Measurements from ENCODE around the gene ZMYND10.

ZMYND10 gene

DNA sequence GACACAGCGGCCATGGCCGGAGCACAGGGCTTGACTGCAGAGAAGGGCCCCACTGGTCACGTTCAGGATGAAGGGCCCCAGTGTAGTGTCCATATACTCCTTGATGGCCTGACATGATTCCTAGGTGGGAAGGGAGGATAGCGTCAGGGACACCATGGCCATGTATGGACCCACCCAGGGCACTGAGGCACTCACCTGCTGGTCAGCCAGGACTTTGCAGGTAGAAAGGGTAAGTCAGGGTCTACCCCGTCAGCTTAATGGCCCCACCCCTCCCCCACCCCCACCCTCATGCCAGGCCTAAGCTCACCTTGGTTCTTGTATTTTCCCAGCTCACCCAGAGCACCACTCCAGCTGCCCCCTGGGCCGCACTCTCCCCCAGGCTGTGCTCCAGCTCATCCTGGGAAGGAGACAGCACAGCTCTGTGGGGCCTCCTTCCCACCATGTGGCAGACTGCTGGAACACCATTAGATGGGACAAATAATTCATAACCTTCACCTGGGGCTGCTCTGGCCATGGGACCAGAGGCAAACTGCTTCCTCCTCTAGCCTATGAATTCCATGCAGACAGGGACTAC, 44.8 kb downstream of the ZMYND10 start:
- DNase-seq, result no peak

DNA sequence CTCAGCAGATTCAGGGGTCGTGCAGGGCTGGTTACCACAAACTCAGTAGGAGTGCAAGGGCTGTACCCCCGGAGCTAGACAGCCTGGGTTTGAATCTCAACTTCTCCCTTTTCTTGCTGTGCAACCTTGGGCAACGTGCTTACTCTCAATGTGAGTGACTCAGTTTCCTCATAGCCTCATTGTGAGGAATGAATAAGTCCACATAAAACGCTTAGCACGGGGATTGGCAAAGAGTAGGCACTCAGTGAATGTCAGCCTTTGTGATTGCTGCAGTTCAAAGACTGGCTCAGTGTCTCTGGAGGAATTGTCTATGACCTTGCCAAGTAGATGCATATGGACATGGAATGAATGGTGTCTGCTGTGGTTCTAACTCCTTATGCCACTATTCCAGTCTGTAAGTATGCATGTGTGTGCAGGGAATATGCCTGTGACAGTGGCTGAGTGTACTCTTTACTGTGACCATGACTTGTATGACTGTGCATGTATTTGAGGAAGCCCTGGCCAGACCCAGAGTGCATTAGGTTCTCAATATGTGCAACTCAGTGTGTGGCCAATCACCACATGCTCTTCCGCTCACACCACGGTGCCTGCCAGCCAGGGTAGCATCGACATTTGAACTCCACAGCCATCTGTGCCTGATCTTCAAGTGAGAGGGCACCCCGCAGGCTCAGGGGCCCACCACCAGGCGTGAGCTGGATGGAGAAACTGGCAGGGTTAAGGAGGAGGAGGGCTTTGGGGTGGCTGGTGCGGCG, 45.4 kb downstream of the ZMYND10 start:
- no peak for DNase-seq

DNA sequence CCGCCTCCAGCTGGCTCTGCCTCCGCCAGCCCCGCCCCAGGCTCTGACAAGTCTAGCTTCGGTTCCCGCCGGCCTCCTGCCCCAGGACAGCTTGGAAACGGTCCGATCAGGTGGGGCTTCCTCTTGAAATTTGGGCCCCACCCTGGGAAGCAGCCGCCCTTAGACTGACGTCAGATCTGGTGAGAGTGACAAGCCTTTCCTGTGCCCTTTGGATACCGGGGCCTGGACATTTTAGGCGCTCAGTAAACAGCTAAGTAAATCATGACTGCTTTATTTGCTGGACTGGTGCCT, 45.9 kb downstream of the ZMYND10 start:
- DNase-seq, result no peak

DNA sequence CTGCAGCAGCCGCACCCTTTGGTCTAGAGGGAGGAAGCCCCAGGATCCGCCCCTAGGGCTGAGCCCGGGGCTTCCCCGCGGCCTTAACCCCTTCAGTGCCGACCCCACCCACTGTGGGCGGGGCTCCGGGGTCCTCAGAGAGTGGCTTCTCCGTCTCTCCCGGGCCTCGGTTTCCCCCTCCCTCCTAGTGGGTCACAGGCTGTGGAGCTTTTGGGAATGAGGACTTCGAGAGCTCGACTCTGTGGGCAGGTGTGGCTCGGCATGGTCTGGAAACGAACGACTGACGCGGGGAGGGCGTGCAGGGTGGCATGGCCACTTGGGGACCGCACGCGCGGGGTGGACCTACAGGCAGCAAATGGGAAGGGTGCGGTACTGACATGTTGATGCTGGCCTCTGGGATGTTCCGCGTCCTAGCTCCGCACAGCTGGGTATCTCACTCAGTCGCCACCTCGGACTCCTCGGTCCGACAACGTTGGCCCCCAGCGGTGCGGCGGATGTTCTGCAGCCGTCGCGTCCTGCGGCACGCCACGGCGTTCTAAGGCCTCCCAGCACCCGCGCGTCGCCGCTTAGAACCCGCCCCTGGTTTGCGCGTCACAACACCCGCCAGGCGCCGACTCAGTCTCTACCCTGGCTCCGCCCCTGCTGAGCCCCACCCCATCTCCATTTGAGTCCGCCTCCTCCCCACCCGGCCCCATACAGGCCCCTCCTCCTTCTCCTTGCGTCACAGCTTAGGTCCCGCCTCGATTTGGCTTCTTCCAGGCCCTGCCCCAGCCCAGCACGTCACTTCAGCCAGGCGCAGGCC, 46.5 kb downstream of the ZMYND10 start, which contains the start of the genes HYAL3 and NAA80:
HYAL3 (minus strand) TSS at position 570 of the 802 bp plus-strand sequence. CDS start 3,803 bp downstream, outside the sequence.
NAA80 (minus strand) TSS at position 570 of the 802 bp plus-strand sequence. CDS start 1,942 bp downstream, outside the sequence.
- DNase-seq, result peak; percentile 100

DNA sequence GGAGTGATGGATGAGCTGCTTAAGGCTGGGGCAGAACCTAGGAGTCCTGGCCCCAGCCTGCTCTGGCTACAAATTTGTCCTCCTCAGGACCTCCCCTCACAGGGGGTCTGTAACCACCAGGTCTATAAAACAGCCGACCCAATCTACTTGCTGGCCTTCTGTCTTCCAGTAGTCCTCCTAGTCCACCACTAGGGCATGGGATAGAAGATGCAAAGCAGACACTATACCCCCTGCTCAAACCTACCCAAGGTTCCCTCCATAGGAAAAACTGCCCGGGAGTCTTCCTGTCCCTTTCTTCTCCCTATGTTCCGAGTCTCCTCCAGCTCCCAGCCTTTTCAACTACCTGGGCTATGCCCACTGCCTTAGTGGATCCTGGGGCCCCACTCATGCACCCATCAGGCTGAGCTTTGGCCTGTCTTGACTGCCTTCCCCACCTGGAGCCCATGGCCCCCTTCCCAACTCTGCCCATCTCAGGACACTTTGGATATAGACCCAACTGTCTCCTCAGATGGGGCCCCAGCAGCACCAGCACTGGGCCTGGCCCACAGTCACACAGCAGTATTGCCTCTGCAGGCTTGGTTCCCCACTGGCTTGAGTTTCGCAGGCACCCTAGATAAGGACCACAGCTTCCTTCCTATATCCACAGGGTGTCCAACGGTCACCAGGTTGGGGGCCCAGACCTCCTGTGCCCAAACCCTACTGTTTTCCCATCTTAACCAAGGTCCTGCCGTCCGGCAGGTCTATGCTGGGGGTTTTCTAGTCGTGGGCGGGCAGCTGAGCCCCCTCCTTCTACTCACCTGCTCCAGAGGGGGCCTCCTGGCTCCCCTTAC, 47.4 kb downstream of the ZMYND10 start:
- no peak for DNase-seq

DNA sequence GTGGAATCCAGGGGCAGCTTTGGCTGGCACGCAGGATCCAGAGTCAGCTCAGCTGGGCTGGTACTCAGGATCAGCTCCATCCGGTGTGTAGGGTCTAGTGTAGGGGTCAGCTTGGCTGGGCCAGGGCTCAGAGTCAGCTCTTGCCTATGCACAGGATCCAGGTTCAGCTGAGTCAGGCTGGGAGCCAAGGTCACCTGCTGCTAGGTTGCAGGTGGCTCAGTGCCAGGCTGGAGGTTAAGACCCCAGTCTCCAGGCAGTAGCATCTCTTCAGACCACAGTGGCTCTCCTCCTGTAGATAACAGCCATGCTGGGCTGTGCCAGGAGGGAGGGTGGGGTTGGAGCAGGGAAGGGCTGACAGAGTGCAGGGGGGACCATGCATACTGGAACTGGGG, 48.2 kb downstream of the ZMYND10 start:
- DNase-seq, result no peak

DNA sequence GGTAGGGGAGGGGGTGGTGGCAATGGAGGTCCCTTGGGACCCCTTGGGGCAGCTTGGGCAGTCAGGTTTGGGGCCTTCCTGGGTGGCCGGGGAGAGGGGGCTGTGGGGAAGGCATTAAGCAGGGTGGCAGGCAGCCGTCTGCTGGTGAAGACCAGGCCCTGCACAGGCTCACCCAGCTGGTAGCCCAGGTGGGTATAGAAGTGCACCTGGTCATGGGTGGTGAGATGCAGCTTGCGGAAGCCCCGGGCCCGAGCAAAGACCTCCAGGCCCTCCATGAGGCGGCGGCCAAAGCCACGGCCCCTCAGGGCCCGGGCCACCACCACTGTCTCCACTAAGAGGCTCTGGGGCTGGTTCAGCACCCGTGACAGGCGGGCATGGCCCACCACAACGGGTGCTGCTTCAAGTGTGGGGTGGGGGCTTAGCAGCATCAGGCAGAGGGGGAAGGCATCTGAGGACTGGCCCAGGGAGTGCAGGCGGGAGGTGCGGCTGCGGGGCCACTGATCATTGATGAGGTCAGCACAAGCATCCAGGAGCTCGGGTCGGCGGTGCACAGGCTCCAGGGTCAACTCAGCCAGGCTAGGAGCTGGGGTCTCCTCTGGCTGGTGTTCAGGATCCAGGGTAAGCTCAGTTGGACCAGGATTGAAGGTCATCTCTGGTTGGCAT, 48.7 kb downstream of the ZMYND10 start:
- no peak for DNase-seq

DNA sequence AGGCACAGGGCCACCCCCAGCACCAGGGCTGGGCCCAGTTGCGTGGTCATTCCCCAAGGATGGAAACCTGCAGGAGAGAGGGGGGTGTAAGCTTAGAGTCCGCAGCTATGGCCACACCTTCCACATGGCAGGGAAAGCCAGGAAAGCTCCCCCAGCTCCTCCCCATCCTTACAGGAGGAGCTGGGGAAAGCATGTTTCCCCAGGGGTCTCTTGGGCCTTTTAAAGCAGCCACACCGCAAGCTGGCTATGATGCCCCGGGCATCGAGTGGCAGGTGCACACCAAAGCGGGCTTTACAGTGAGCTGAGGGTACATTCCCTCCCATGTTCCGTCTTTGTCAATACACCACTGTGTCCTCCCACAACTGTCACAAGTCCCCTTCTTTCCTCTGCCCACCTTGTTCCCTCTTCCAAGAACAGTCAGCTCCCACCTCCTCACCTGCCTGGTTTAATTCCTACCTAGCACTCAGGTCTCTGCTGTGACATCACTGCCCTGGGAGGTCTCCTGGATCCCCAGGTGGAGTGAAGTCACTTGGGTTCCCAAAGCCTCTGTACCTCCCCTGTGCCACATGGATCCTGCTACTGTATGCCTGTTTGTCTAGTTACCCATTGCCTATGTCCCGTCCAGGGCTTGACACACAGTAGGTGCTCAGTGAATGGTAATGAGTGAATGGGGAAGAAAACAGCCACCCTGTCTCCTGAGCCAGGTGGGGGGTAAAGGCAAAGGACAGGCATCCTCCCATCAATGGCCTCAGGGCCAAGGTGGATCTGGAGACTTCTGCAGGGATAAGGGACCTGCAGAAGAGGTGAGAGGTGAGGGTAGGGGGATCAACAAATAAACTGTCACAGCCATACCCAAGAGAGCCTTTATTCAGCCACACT, 49.7 kb downstream of the ZMYND10 start:
- DNase-seq, result no peak

DNA sequence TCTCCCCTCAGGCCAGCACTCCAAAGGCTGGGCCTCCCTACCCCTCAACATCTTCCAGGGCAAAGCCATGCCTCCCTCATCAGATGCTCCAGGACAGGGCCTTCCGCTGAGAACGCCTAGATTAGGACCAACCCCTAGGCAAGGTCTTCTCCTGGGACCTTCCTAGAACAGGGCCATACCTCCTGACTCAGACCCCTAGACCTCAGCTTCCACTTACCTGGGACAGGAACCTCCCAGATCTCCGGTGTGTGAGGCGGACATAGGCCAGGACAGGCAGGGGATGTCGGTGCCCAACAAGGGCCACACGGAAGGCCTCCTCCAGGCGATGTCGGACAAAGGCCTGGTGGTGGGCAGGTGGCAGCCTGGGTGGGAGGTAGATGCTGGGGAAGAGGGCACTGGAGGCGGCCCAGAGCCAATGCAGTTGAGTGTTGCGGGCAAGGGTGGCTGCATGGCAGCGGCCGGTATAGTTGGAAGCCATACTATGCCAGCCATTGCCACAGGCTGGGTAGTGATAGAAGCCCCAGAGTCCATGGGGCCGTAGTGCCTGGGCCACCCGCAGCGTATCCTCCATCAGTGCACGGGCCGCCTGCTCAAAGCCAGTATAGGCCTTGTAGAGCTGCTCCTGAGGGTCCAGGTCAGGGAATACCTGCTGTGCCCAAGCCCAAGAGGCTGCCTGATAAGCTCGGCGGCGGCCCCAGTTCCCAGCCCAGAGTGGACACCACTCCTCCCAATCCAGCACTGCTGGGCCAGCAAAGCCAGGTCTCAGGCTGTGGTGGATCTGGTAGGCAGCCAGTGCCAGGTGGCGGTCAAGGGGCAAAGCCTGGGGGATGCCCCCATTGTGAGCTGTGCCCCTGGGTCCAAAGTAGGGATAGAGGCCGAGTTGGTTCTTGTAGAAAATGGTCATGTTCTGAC, 50.8 kb downstream of the ZMYND10 start:
- no peak for DNase-seq

DNA sequence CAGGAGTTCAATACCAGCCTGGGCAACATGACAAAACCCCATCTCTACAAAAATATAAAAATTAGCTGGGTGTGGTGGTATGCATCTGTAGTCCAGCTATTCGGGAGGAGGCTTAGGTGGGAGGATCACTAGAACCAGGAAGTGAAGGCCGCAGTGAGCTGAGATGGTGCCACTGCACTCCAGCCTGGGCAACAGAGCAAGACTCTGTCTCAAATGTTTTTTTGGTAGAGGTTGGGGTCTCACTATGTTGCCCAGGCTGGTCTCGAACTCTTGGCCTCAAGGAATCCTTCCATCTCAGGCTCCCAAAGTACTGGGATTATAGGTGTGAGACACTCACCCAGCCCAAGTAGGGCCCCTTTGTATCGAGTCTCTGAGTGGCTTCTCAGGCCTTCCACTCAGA, 51.4 kb downstream of the ZMYND10 start:
- DNase-seq, result no peak

DNA sequence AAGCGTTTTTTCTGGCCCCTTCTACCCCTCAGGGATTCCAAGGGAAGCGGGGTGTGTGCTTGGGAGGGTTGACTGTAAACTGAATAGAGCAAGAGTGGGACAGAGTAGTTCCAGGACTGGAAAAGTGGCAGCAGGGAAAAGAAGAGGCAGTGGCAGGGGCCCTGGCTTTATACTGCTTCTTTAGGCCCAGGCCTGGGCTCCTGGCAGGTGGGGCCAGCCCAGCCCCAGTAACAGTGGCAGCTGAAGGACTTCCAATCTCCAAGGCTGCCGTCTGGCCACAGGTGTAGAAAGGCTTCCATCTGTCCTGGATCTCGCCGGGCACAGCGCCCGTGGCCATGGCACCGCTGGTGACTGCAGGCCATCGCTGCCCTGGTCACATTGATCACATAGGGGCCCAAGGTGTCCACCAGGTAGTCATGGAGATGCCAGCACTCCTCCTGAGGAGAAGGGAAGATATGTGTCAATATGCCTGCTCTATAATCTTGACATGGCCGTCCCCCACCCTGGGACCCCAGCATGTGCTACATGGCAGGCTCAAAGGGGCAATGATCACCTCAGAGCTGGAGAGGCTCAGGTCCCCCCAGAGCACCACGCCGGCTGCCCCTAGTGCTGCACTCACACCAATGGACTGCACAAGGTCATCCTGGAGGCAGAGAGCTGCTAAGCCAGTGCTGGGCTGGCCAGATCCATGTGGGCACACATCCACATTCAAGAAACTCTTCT, 52.3 kb downstream of the ZMYND10 start:
- DNase-seq, result no peak

DNA sequence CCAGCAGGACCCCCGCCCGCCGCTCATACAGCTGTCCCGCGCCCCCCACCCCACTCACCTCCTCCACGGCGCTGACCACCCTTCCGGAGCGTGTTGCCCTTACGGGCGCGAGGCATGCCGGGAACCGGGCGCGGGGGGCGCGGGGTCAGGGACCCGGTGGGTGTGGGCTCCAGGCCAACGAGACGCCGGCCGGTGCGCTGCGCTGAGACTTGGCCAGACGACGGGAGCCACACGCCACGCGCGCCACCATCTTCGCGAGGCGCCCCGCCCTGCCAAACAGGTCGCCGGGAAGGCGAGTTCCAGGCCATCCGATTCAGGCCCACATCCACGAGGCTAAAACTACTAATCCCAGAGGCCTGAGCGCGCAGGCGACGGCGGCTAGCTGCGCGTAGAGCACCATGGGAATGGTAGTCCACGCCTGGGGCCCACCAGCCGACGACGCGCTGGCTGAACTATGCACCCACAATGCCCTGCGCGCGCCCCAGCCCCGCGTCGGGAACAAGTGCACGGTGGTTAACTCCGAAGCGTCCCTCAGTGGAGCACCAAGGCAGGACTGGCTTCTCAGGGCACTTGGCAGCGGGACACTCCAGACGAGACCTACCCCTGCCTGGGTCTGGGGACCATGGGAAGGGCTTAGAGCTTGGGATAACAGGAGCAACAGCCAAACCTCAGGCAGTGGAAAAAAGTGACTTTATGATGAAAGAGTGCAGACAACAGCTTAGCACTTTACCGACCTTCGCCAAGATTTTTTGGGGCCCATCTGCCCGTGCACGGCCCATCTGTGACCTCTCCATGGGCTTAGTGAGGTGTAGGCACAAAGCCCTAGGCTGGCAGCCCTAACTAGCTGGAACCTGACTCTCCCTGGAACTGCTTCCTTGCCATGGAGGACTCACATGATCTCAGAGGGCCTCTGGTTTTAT, 53.1 kb downstream of the ZMYND10 start, which contains the start of gene IFRD2:
IFRD2 (minus strand) TSS at position 271 of the 920 bp plus-strand sequence; CDS start at position 116, 155 bp downstream.
- DNase-seq, result peak; percentile 99
